ENCODE data around the gene SPDYC. TPM values are rescaled to one million over a fixed set of nuclear protein-coding genes. Genes with fewer than 3 reads are reported as not detected.

SPDYC gene
- total RNA-seq, 2 donors from 2014 or later = not detected

DNA sequence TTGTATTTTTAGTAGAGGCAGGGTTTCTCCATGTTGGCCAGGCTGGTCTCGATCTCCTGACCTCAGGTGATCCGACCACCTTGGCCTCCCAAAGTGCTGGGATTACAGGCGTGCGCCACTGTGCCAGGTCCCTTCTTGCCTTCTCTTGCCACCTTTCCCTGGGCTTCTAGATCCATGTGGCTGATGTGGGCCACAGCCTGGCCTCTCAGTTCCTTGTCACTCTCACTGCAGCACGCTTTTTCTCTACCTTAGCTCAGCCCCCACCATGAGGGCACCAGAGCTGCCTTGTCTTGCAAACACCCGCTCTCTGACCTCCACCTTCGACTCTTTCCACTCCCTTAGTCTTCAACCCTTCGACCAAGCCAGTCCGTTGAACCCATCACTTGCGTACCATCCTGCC lies 19.2 kb downstream of the SPDYC start:
- Histone ChIP-seq H3K9me3 (no peaks in the 10 kb centered on the region), H3K4me1 (no peaks in the 10 kb centered on the region), H3K27ac (no peak overlapping the region), H3K4me3 (no peak overlapping the region), H3K9ac (ENCODE audit: low read depth in 2 of 2, low read length in 2 of 2) (no peak overlapping the region), H3K27me3 (no peaks in the 10 kb centered on the region), H3K36me3 (peaks cover 18% of the 10 kb centered on the region)
- TF ChIP-seq, protein P1, sequence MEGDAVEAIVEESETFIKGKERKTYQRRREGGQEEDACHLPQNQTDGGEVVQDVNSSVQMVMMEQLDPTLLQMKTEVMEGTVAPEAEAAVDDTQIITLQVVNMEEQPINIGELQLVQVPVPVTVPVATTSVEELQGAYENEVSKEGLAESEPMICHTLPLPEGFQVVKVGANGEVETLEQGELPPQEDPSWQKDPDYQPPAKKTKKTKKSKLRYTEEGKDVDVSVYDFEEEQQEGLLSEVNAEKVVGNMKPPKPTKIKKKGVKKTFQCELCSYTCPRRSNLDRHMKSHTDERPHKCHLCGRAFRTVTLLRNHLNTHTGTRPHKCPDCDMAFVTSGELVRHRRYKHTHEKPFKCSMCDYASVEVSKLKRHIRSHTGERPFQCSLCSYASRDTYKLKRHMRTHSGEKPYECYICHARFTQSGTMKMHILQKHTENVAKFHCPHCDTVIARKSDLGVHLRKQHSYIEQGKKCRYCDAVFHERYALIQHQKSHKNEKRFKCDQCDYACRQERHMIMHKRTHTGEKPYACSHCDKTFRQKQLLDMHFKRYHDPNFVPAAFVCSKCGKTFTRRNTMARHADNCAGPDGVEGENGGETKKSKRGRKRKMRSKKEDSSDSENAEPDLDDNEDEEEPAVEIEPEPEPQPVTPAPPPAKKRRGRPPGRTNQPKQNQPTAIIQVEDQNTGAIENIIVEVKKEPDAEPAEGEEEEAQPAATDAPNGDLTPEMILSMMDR (IDR thresholded peaks at IDR 0.05) = no peak
- no peak for DNase-seq
- intact Hi-C loops (cut with DNase I) = no loop called here

DNA sequence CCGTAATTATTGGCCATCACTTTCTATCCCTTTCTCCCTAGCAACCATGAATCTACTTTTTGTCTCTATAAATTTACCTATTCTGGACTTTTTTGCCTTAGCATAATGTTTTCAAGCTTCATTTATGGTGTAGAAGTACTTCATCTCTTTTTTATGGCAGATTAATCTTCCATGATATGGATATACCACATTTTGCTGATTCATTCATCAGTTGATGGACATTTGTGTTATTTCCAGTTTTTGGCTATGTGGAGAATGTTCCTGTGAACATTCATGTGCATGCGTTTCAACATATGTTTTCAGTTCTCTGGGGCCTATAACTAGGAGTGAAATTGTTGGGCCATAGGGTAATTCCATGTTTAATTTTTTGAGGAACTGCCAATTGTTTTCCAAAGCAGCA lies 24.5 kb downstream of the SPDYC start:
- no peak overlapping the region for H3K9ac ChIP-seq (ENCODE audit: low read depth in 2 of 2, low read length in 2 of 2)
- H3K9me3 ChIP-seq = no peaks in the 10 kb centered on the region
- intact Hi-C loops (cut with DNase I) = no loop called here
- TF ChIP-seq, protein P1 (IDR thresholded peaks at IDR 0.05) = no peak
- peaks cover 12% of the 10 kb centered on the region for H3K36me3 ChIP-seq
- H3K4me3 ChIP-seq = no peak overlapping the region
- no peaks in the 10 kb centered on the region for H3K4me1 ChIP-seq
- DNase-seq = no peak
- no peak overlapping the region for H3K27ac ChIP-seq
- H3K27me3 ChIP-seq = no peaks in the 10 kb centered on the region

DNA sequence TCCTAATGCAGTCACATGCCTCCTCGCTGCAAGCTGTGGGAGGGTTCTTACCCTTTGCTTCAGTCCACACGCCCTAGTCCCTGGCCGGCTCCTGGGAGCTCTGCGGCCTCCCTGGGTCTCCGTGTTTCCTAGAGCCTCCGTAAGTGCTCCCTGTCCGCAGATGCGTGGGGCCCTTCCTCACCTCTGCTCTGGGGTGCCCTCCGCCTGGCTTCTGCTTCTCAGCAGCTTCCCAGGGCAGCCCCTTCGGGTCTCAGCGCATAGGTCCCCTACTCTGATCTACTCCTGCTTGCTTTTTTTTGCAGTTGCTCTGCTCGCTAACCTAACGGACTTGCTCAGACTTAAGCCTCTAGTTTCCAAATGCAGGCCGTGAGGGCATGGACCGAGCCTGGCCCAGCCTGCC lies 34.1 kb downstream of the SPDYC start:
- Histone ChIP-seq H3K27ac (no peak overlapping the region), H3K9ac (ENCODE audit: low read depth in 2 of 2, low read length in 2 of 2) (no peak overlapping the region), H3K9me3 (no peaks in the 10 kb centered on the region), H3K4me3 (no peak overlapping the region), H3K36me3 (peaks cover 22% of the 10 kb centered on the region), H3K4me1 (peaks cover 10% of the 10 kb centered on the region), H3K27me3 (no peaks in the 10 kb centered on the region)
- DNase-seq = no peak
- intact Hi-C loops (cut with DNase I) = loop anchor here (10.0 kb wide), 2 partner anchors 51 to 121 kb away; no protein-coding TSS in a partner anchor
- TF ChIP-seq, protein P1 (IDR thresholded peaks at IDR 0.05) = no peak

DNA sequence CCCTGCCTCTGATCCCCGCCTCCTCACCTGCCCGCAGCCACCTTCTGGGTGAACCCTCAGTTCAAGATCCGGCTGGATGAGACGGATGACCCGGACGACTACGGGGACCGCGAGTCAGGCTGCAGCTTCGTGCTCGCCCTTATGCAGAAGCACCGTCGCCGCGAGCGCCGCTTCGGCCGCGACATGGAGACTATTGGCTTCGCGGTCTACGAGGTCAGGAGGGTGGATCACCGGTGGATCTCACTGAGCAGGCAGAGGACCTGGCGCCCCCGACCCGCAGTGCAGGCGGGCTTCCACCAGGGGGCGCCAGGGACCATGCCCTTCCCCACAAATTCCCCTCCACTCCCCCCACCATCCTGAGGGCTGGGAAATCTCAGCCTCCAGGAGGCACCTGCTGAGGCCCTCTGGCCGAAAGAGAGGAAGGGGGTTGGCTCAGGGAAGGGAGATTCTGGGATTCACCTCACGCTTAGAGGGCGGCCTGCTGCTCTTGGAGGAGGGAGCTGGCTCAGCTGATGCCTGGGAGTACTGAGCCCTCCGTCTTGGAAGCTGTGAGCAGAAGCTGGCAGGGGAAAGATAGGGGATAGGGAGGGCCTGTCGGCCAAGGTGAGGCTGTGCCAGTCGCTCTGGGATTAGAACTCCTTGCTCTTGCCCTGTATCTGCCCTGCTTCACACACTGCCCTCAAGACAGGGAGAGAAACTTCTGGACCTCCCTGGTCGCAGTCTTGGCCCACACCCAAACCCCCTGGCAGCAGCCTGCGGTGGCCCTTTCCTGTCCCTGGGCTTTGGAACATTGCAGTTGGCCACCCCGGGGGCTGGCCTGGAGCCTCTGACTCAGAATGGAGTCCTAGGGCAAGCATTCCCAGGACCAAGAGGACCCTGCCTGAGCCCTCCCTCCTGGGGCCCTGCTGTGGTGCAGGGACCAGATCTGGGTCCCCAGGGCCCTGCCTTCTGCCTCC lies 34.9 kb downstream of the SPDYC start:
- H3K36me3 ChIP-seq = peaks cover 24% of the 10 kb centered on the region
- no peaks in the 10 kb centered on the region for H3K27me3 ChIP-seq
- no peak for DNase-seq
- no peak overlapping the region for H3K27ac ChIP-seq
- H3K4me1 ChIP-seq = peaks cover 14% of the 10 kb centered on the region
- no peak overlapping the region for H3K4me3 ChIP-seq
- TF ChIP-seq, protein P1 (IDR thresholded peaks at IDR 0.05) = peak; percentile 83
- H3K9ac ChIP-seq (ENCODE audit: low read depth in 2 of 2, low read length in 2 of 2) = no peak overlapping the region
- H3K9me3 ChIP-seq = no peaks in the 10 kb centered on the region
- intact Hi-C loops (cut with DNase I) = loop anchor here (10.0 kb wide), 2 partner anchors 50 to 120 kb away; no protein-coding TSS in a partner anchor

DNA sequence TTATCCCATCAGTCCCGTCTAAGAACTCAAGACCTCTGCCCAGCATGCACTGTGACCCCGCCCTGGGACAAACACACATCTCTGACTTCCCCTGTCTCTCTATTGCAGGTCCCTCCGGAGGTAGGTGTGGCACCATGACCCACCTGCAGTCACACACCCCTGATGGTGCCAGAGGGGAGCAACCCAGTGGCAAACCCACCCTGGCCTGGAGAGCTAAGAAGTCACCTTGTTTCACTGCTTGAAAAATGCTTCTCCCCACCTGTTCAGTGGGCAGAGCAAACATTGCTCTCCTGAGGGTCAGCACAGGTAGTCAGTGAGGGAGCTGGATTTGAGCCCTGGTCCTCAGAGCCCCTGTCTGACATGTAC lies 35.6 kb downstream of the SPDYC start:
- no peaks in the 10 kb centered on the region for H3K27me3 ChIP-seq
- intact Hi-C loops (cut with DNase I) = loop anchor here (10.0 kb wide), 2 partner anchors 49 to 119 kb away; no protein-coding TSS in a partner anchor
- no peaks in the 10 kb centered on the region for H3K9me3 ChIP-seq
- H3K36me3 ChIP-seq = peaks cover 29% of the 10 kb centered on the region
- TF ChIP-seq, protein P1 (IDR thresholded peaks at IDR 0.05) = no peak
- DNase-seq = no peak
- peaks cover 14% of the 10 kb centered on the region for H3K4me1 ChIP-seq
- no peak overlapping the region for H3K9ac ChIP-seq (ENCODE audit: low read depth in 2 of 2, low read length in 2 of 2)
- no peak overlapping the region for H3K27ac ChIP-seq
- no peak overlapping the region for H3K4me3 ChIP-seq

All from colonic mucosa (tissue), 4 donors.